Keratinocyte (primary cell): Measurements from ENCODE around the gene DENND4C.
"Not testable (repeated sequence)": the region's sequence is repeated elsewhere in the genome, so short reads cannot be mapped to it uniquely, and the experiment has no call there.

Experiments
- EZH2 ChIP-seq: IDR thresholded peaks from one replicate; pipeline ENCODE4 v1.6.1; 2012; ENCODE audit warnings: inconsistent platforms, mild to moderate bottlenecking, low read length, moderate library complexity
- TF ChIP-seq, protein P1 (sequence below), 3 experiments: IDR thresholded peaks in 1 of 3; conservative IDR thresholded peaks in 1 of 3; optimal IDR thresholded peaks in 1 of 3; 2 replicates in 2 of 3; 3 replicates in 1 of 3; pipeline versions ENCODE3 to v1.5.1; 2011; ENCODE audit warnings: low read length in 3 of 3, mild to moderate bottlenecking in 3 of 3, moderate library complexity in 2 of 3, control low read depth in 1 of 3, inconsistent platforms in 1 of 3; ENCODE audit not compliant: insufficient read depth in 2 of 3; ENCODE audit errors: extremely low read depth in 1 of 3

DNA sequence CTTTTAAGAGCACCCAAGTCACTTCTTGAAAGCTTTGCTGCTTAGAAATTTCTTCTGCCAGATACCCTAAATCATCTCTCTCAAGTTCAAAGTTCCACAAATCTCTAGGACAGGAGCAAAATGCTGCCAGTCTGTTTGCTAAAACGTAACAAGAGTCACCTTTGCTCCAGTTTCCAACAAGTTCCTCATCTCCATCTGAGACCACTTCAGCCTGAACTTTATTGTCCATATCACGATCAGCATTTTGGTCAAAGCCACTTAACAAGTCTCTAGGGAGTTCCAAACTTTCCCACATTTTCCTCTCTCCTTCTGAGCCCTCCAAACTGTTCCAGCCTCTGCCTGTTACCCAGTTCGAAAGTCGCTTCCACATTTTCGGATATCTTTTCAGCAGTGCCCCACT is 21.1 kb downstream of the DENND4C start:
- TF ChIP-seq, protein P1, sequence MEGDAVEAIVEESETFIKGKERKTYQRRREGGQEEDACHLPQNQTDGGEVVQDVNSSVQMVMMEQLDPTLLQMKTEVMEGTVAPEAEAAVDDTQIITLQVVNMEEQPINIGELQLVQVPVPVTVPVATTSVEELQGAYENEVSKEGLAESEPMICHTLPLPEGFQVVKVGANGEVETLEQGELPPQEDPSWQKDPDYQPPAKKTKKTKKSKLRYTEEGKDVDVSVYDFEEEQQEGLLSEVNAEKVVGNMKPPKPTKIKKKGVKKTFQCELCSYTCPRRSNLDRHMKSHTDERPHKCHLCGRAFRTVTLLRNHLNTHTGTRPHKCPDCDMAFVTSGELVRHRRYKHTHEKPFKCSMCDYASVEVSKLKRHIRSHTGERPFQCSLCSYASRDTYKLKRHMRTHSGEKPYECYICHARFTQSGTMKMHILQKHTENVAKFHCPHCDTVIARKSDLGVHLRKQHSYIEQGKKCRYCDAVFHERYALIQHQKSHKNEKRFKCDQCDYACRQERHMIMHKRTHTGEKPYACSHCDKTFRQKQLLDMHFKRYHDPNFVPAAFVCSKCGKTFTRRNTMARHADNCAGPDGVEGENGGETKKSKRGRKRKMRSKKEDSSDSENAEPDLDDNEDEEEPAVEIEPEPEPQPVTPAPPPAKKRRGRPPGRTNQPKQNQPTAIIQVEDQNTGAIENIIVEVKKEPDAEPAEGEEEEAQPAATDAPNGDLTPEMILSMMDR (optimal IDR thresholded peaks at IDR 0.05 in 1 of 3, IDR thresholded peaks at IDR 0.05 in 1 of 3, conservative IDR thresholded peaks at IDR 0.05 in 1 of 3; ENCODE audit: extremely low read depth in 1 of 3, insufficient read depth in 2 of 3, low read length in 3 of 3), result not testable (repeated sequence)
- TF ChIP-seq EZH2, result not testable (repeated sequence)
